Measurements from ENCODE around the gene ARHGEF28. TPM values are rescaled to one million over a fixed set of nuclear protein-coding genes. Genes with fewer than 3 reads are reported as not detected.

The ARHGEF28 gene
- total and polyA plus RNA-seq, 2 of the 13 experiments (the other 11 are each of a cell fraction or from before 2014, with no cell fraction given) = 17.4 to 34.1 TPM

DNA sequence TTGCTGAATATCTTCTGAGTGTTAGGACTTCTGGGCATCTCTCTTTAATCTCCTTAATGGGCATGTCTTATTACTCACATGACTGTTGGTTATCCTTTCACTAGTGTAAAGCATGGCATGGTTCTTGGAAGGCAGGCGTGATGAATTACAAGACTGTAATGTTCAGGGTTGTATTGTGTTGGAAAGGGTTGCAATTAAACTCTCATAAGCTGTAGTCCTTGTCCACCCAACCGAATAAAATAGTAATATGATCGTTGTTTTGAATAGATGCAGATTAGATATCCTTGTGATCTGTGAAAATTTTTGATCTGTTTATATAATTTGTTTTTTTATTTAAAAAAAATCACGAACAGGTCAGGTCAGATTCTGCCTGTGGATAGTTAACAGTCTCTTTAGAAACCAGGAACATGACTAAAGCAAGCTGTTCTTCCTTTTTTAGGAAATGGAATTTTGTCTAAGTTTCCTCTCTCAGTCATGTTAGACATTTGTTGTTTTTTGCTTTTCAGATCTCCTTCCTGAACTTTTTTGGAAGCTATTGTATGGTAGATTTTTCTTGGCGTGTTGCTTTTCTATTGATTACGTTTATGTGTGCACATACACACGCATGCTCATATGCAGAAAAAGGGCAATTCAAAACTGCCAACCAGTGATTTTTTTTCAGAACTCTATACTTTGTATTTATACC, 121.8 kb downstream of the ARHGEF28 start:
- Histone ChIP-seq H3K9me3 (ENCODE audit: low read length) (no peaks in the 10 kb centered on the region), H3K9ac (ENCODE audit: insufficient read depth, low read depth, low read length) (no peak overlapping the region), H3K79me2 (ENCODE audit: insufficient read depth, low read length) (peaks cover 14% of the 10 kb centered on the region), H2AFZ (ENCODE audit: low read length) (no peak overlapping the region), H3K4me2 (ENCODE audit: low read depth, low read length) (no peak overlapping the region), H3K4me1 (ENCODE audit: insufficient read depth, low read length) (peaks cover 35% of the 10 kb centered on the region), H3K27ac (ENCODE audit: extremely low read length, insufficient read depth, low read length) (no peak overlapping the region), H3K27me3 (ENCODE audit: control insufficient read depth in 1 of 2, insufficient read depth in 2 of 2, low read length in 2 of 2) (no peaks in the 10 kb centered on the region), H4K20me1 (ENCODE audit: insufficient read depth, low read length) (no peaks in the 10 kb centered on the region), H3K4me3 (replicated peaks in 1 of 3; ENCODE audit: insufficient read depth in 1 of 3, low read depth in 2 of 3, low read length in 3 of 3) (no peak overlapping the region), H3K36me3 (replicated peaks in 1 of 2; ENCODE audit: control insufficient read depth in 1 of 2, insufficient read depth in 2 of 2, low read length in 2 of 2) (peaks cover 6 to 14% of the 10 kb centered on the region in 2 experiments; a peak in 4 of 5 replicates)
- ATAC-seq (no peak), DNase-seq (ENCODE audit: low spot score) (no peak), FAIRE-seq (no peak)
- in situ Hi-C loops (cut with HindIII; ENCODE audit: extremely low pct_ligation_motif_present, low pct_unique_long_range_greater_than_20kb) (no loop called here), intact Hi-C loops (cut with micrococcal nuclease; ENCODE audit: unreplicated experiment) (no loop called here)
- no TSS peak for BruUV-seq (replicated peaks)
- 97% methylated on average over 7 of the region's 7 CpGs for WGBS (ENCODE audit: low lambda C conversion rate)
- ChIA-PET POLR2A (interaction anchor here (1.5 kb wide), 2 partner anchors 13 to 23 kb away, joined by 3 to 4 read pairs; no protein-coding TSS in a partner anchor), CTCF (ENCODE audit: low intra/inter-chr PET ratio, low total read pairs) (no interaction called here)
- TF ChIP-seq ZNF136 (CRISPR knock-in tag; IDR thresholded peaks at IDR 0.05; ENCODE audit: low read depth) (no peak), SP4 (CRISPR knock-in tag; IDR thresholded peaks at IDR 0.05) (no peak), ZBTB7B (CRISPR knock-in tag; IDR thresholded peaks at IDR 0.05) (no peak), ZSCAN29 (CRISPR knock-in tag; conservative IDR thresholded peaks at IDR 0.05) (no peak), ZFP90 (CRISPR knock-in tag; IDR thresholded peaks at IDR 0.05; ENCODE audit: borderline replicate concordance) (no peak)
- TF ChIP-seq, protein P1, sequence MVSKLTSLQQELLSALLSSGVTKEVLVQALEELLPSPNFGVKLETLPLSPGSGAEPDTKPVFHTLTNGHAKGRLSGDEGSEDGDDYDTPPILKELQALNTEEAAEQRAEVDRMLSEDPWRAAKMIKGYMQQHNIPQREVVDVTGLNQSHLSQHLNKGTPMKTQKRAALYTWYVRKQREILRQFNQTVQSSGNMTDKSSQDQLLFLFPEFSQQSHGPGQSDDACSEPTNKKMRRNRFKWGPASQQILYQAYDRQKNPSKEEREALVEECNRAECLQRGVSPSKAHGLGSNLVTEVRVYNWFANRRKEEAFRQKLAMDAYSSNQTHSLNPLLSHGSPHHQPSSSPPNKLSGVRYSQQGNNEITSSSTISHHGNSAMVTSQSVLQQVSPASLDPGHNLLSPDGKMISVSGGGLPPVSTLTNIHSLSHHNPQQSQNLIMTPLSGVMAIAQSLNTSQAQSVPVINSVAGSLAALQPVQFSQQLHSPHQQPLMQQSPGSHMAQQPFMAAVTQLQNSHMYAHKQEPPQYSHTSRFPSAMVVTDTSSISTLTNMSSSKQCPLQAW (CRISPR knock-in tag; IDR thresholded peaks at IDR 0.05) = no peak
